A673 (cell line): Measurements from ENCODE around the gene PHF19.

Experiments used
- CTCF ChIP-seq: fragments of 300-800, 200-600 bp; sonication (generic); conservative IDR thresholded peaks from 2 replicates; pipeline ENCODE4 v1.5.1; 2017; ENCODE audit warnings: low read depth, mild to moderate bottlenecking, antibody characterized with exemption, low read length, moderate library complexity, mixed read lengths
- EZH2 ChIP-seq: fragments of 200-600 bp; sonication (generic); IDR thresholded peaks from 2 replicates; pipeline ENCODE4 v1.6.1; 2017; ENCODE audit warnings: borderline replicate concordance, low read depth, mild to moderate bottlenecking, mixed read lengths, antibody characterized with exemption, low read length; ENCODE audit not compliant: poor library complexity, severe bottlenecking

- TF ChIP-seq CTCF: peak; percentile 21; the same call in 1 of the 2 replicates
- no peak for TF ChIP-seq EZH2
These were observed 39.6 kb upstream of the PHF19 start for GRCh38 chr9:120916588-120916987.
